ENCODE data around the gene DKK1.

DNA sequence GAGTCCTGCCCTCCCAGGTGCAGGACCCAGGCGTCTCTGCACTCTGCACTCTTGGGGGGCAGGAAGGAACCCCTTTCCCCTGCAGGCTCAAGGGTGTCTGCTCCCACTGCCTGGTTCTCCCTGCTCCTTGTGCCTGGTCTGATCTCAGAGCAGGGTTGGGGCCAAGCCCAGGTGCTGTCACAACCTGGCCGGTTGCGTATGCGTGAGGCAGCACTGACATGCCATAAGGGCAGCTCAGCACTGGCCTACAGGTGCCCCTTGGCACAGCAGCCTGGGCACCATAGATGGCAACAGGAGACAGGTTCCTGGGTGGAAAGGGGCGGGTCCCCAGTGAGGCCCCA is 33.2 kb downstream of the DKK1 start:
- TF ChIP-seq, protein P1, sequence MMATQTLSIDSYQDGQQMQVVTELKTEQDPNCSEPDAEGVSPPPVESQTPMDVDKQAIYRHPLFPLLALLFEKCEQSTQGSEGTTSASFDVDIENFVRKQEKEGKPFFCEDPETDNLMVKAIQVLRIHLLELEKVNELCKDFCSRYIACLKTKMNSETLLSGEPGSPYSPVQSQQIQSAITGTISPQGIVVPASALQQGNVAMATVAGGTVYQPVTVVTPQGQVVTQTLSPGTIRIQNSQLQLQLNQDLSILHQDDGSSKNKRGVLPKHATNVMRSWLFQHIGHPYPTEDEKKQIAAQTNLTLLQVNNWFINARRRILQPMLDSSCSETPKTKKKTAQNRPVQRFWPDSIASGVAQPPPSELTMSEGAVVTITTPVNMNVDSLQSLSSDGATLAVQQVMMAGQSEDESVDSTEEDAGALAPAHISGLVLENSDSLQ (IDR thresholded peaks at IDR 0.05), result no peak
- no peak for TF ChIP-seq ARNT (IDR thresholded peaks at IDR 0.05)
- TF ChIP-seq SP1 (IDR thresholded peaks at IDR 0.05), result no peak
- no peak for TF ChIP-seq SUZ12 (IDR thresholded peaks at IDR 0.05)
- no peak for TF ChIP-seq HDGF (IDR thresholded peaks at IDR 0.05; ENCODE audit: borderline replicate concordance)
- TF ChIP-seq BHLHE40 (IDR thresholded peaks at IDR 0.05; ENCODE audit: borderline replicate concordance), result no peak
- TF ChIP-seq ZNF384 (IDR thresholded peaks at IDR 0.05), result no peak
- TF ChIP-seq CTBP1 (IDR thresholded peaks at IDR 0.05; ENCODE audit: borderline replicate concordance), result no peak
- TF ChIP-seq FOXK2 (IDR thresholded peaks at IDR 0.05), result no peak
- TF ChIP-seq L3MBTL2 (conservative IDR thresholded peaks at IDR 0.05), result no peak
- TF ChIP-seq ELF4 (IDR thresholded peaks at IDR 0.05), result no peak

All from HEK293T (cell line).